ENCODE results near the gene ALG2. TPM values are rescaled to one million over a fixed set of nuclear protein-coding genes. Genes with fewer than 3 reads are reported as not detected.

Gene ALG2
- total and polyA plus RNA-seq, 9 of the 15 experiments (the other 6 are each of a cell fraction or from before 2014, with no cell fraction given): 4.9 to 41.9 (median 20.2) TPM

DNA sequence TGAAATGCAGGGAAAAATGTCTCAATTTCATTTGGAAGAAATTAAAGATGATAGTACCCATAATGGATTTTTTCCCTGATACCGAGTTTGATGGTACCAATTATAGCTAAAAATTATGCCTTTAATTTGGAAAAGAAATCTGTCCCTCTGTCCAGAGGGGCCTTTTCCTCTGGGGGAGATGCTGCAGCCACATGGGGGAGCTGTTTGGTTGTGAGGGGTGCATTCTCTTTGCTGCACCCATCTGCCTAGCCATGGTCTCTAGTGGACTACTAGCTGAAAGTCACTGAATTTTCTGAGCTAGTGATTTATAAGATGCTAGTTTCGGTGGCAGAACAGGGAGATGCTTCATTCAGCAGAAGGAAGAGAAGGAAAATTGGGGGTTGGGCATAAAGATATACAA, 10.0 kb upstream of the ALG2 start (continued):
- TF ChIP-seq ZNF79 (CRISPR knock-in tag; IDR thresholded peaks at IDR 0.05; ENCODE audit: low read depth) (no peak), ZNF134 (CRISPR knock-in tag; conservative IDR thresholded peaks at IDR 0.05) (no peak), HSF4 (CRISPR knock-in tag; IDR thresholded peaks at IDR 0.05; ENCODE audit: borderline replicate concordance) (no peak), FOSL1 (tag; conservative IDR thresholded peaks at IDR 0.05) (no peak), GABPB2 (CRISPR knock-in tag; conservative IDR thresholded peaks at IDR 0.05) (no peak), PHF20 (IDR thresholded peaks at IDR 0.05; ENCODE audit: partially characterized antibody) (no peak), RCOR1 (IDR thresholded peaks at IDR 0.05; ENCODE audit: borderline replicate concordance in 1 of 2, low read depth in 2 of 2, low read length in 2 of 2) (0 out of 4 replicates have a peak, but pooled peaks of 1 of the 2 experiments have one; percentile 17), ZNF384 (IDR thresholded peaks at IDR 0.05; ENCODE audit: low read depth, low read length) (no peak), SMARCA4 (IDR thresholded peaks at IDR 0.05) (peak; percentile 71), RBBP5 (IDR thresholded peaks at IDR 0.05; ENCODE audit: borderline replicate concordance, insufficient read depth, low read length, poor library complexity, severe bottlenecking) (no peak), MTA2 (IDR thresholded peaks at IDR 0.05; ENCODE audit: low read depth) (no peak), SMARCC2 (IDR thresholded peaks at IDR 0.05; ENCODE audit: low read depth) (peak; percentile 50; the same call in 1 of the 2 replicates), NR1H2 (CRISPR knock-in tag; IDR thresholded peaks at IDR 0.05) (no peak), RFX5 (IDR thresholded peaks at IDR 0.05; ENCODE audit: low read depth, low read length) (no peak)
- TF ChIP-seq, protein P1, sequence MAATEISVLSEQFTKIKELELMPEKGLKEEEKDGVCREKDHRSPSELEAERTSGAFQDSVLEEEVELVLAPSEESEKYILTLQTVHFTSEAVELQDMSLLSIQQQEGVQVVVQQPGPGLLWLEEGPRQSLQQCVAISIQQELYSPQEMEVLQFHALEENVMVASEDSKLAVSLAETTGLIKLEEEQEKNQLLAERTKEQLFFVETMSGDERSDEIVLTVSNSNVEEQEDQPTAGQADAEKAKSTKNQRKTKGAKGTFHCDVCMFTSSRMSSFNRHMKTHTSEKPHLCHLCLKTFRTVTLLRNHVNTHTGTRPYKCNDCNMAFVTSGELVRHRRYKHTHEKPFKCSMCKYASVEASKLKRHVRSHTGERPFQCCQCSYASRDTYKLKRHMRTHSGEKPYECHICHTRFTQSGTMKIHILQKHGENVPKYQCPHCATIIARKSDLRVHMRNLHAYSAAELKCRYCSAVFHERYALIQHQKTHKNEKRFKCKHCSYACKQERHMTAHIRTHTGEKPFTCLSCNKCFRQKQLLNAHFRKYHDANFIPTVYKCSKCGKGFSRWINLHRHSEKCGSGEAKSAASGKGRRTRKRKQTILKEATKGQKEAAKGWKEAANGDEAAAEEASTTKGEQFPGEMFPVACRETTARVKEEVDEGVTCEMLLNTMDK (IDR thresholded peaks at IDR 0.05; ENCODE audit: borderline replicate concordance, insufficient read depth, low read depth, low read length, poor library complexity, severe bottlenecking): peak; percentile 55
- TF ChIP-seq, protein P2, sequence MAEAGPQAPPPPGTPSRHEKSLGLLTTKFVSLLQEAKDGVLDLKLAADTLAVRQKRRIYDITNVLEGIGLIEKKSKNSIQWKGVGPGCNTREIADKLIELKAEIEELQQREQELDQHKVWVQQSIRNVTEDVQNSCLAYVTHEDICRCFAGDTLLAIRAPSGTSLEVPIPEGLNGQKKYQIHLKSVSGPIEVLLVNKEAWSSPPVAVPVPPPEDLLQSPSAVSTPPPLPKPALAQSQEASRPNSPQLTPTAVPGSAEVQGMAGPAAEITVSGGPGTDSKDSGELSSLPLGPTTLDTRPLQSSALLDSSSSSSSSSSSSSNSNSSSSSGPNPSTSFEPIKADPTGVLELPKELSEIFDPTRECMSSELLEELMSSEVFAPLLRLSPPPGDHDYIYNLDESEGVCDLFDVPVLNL (CRISPR knock-in tag; IDR thresholded peaks at IDR 0.05; ENCODE audit: low read depth): no peak
- TF ChIP-seq, protein P3, sequence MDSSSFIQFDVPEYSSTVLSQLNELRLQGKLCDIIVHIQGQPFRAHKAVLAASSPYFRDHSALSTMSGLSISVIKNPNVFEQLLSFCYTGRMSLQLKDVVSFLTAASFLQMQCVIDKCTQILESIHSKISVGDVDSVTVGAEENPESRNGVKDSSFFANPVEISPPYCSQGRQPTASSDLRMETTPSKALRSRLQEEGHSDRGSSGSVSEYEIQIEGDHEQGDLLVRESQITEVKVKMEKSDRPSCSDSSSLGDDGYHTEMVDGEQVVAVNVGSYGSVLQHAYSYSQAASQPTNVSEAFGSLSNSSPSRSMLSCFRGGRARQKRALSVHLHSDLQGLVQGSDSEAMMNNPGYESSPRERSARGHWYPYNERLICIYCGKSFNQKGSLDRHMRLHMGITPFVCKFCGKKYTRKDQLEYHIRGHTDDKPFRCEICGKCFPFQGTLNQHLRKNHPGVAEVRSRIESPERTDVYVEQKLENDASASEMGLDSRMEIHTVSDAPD (CRISPR knock-in tag; IDR thresholded peaks at IDR 0.05): no peak
- TF ChIP-seq, protein P4, sequence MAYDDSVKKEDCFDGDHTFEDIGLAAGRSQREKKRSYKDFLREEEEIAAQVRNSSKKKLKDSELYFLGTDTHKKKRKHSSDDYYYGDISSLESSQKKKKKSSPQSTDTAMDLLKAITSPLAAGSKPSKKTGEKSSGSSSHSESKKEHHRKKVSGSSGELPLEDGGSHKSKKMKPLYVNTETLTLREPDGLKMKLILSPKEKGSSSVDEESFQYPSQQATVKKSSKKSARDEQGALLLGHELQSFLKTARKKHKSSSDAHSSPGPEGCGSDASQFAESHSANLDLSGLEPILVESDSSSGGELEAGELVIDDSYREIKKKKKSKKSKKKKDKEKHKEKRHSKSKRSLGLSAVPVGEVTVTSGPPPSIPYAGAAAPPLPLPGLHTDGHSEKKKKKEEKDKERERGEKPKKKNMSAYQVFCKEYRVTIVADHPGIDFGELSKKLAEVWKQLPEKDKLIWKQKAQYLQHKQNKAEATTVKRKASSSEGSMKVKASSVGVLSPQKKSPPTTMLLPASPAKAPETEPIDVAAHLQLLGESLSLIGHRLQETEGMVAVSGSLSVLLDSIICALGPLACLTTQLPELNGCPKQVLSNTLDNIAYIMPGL (CRISPR knock-in tag; IDR thresholded peaks at IDR 0.05): no peak
